ENCODE measurements around the gene IL1F10.

GRCh38 chr2:113092864-113093612 is 25.3 kb downstream of the IL1F10 start:
- TF ChIP-seq CTCF (IDR thresholded peaks at IDR 0.05; ENCODE audit: low read depth, low read length, poor library complexity, severe bottlenecking), result no peak
- no peak for TF ChIP-seq EZH2phosphoT487 (IDR thresholded peaks at IDR 0.05; ENCODE audit: borderline replicate concordance, low read length)

All from DOHH2 (cell line).